IMR-90 (cell line): ENCODE results near the gene XAB2. TPM values are rescaled to one million over a fixed set of nuclear protein-coding genes. Genes with fewer than 3 reads are reported as not detected.

Experiments used
- ATAC-seq: fragments of 200-7000 bp; cut with Tn5 transposase; 2 replicates; pipeline ENCODE4 v1.9.1; 2020; ENCODE audit warnings: low read depth, mild to moderate bottlenecking, moderate library complexity
- BruUV-seq: library from RNA; stranded (reverse); fragments of 400-500 nt; replicated peaks from 2 replicates; lab custom pipeline; 2021; lab: Mats Ljungman, UMichigan
- CTCF ChIA-PET: fragments of 300-600 bp; formaldehyde crosslinking; extraction: SDS; loops from one replicate; lab custom pipeline; 2021; ENCODE audit warnings: antibody characterized with exemption; lab: Yijun Ruan, JAX
- POLR2A ChIA-PET: fragments of 300-600 bp; sonication (Branson Sonifier 250); formaldehyde crosslinking; loops from one replicate; lab custom pipeline; 2022; ENCODE audit warnings: antibody characterized with exemption; ENCODE audit not compliant: unreplicated experiment; lab: Charles Lee
- DNase-seq: peaks from one replicate; pipeline ENCODE4 v3.0.0; 2013
- H2AFZ ChIP-seq: replicated peaks from 2 replicates; pipeline ENCODE3; 2013; ENCODE audit warnings: low read length, mild to moderate bottlenecking; ENCODE audit not compliant: poor library complexity
- H2AK5ac ChIP-seq: 2 replicates; pipeline ENCODE4 v1.6.1; 2013; ENCODE audit warnings: low read depth, low read length, inconsistent platforms
- H2AK9ac ChIP-seq: replicated peaks from 2 replicates; pipeline ENCODE3; 2013; ENCODE audit warnings: mild to moderate bottlenecking, low read depth, low read length, moderate library complexity; ENCODE audit not compliant: poor library complexity
- H2BK120ac ChIP-seq: 2 replicates; pipeline ENCODE4 v1.6.1; 2013; ENCODE audit warnings: low read depth, low read length, inconsistent platforms
- H2BK15ac ChIP-seq: 3 replicates; pipeline ENCODE4 v1.6.1; 2013; ENCODE audit warnings: low read depth, low read length, inconsistent platforms
- H2BK20ac ChIP-seq: 2 replicates; pipeline ENCODE4 v1.6.1; 2013; ENCODE audit warnings: low read depth, mild to moderate bottlenecking, inconsistent platforms, low read length, moderate library complexity
- H2BK5ac ChIP-seq: 2 replicates; pipeline ENCODE4 v1.6.1; 2013; ENCODE audit warnings: mild to moderate bottlenecking, low read depth, low read length, inconsistent platforms; ENCODE audit not compliant: poor library complexity, severe bottlenecking
- H3K14ac ChIP-seq: replicated peaks from 2 replicates; pipeline ENCODE4 v1.6.1; 2013; ENCODE audit warnings: low read depth, low read length, inconsistent platforms
- H3K18ac ChIP-seq: 2 replicates; pipeline ENCODE4 v1.6.1; 2013; ENCODE audit warnings: low read depth, low read length, control low read depth
- H3K23ac ChIP-seq: 2 replicates; pipeline ENCODE4 v1.6.1; 2013; ENCODE audit warnings: low read depth, low read length, inconsistent platforms
- H3K27ac ChIP-seq: 2 replicates; pipeline ENCODE4 v1.5.1; 2013; ENCODE audit warnings: mild to moderate bottlenecking, control low read depth, low read length; ENCODE audit not compliant: insufficient read depth
- H3K27me3 ChIP-seq: 2 replicates; pipeline ENCODE4 v1.6.1; 2013; ENCODE audit warnings: low read length; ENCODE audit not compliant: control insufficient read depth, insufficient read depth
- H3K36me3 ChIP-seq: 2 replicates; pipeline ENCODE4 v1.6.1; 2013; ENCODE audit warnings: low read length, mixed read lengths; ENCODE audit not compliant: control insufficient read depth, insufficient read depth
- H3K4ac ChIP-seq: 2 replicates; pipeline ENCODE4 v1.6.1; 2013; ENCODE audit warnings: low read depth, low read length, inconsistent platforms
- H3K4me1 ChIP-seq: 2 replicates; pipeline ENCODE4 v1.6.1; 2013; ENCODE audit warnings: low read length, mixed read lengths; ENCODE audit not compliant: control insufficient read depth, insufficient read depth
- H3K4me2 ChIP-seq: 2 replicates; pipeline ENCODE4 v1.6.1; 2013; ENCODE audit warnings: low read depth, mild to moderate bottlenecking, control low read depth, low read length, moderate library complexity
- H3K4me3 ChIP-seq: 2 replicates; pipeline ENCODE4 v1.5.1; 2013; ENCODE audit warnings: low read depth, mild to moderate bottlenecking, control low read depth, low read length, moderate library complexity; ENCODE audit not compliant: insufficient read depth
- H3K56ac ChIP-seq: 2 replicates; pipeline ENCODE4 v1.6.1; 2013; ENCODE audit warnings: low read length, inconsistent platforms; ENCODE audit not compliant: insufficient read depth; ENCODE audit errors: extremely low read depth
- H3K79me1 ChIP-seq, 2 experiments: 2 replicates each; pipeline ENCODE4 v1.6.1; 2013; ENCODE audit warnings: low read length in 2 of 2, inconsistent platforms in 1 of 2, low read depth in 1 of 2
- H3K9ac ChIP-seq: 2 replicates; pipeline ENCODE4 v1.6.1; 2013; ENCODE audit warnings: low read depth, low read length, control low read depth
- H3K9me1 ChIP-seq: 2 replicates; pipeline ENCODE4 v1.6.1; 2013; ENCODE audit warnings: low read length, inconsistent platforms; ENCODE audit not compliant: insufficient read depth
- H3K9me3 ChIP-seq: 2 replicates; pipeline ENCODE4 v1.6.1; 2013; ENCODE audit warnings: low read length; ENCODE audit not compliant: control insufficient read depth, insufficient read depth
- H4K20me1 ChIP-seq: 2 replicates; pipeline ENCODE4 v1.6.1; 2013; ENCODE audit warnings: low read length, inconsistent platforms; ENCODE audit not compliant: insufficient read depth
- H4K5ac ChIP-seq: 2 replicates; pipeline ENCODE4 v1.6.1; 2013; ENCODE audit warnings: mild to moderate bottlenecking, low read depth, low read length, control low read depth
- H4K8ac ChIP-seq, 2 experiments: 2 replicates each; pipeline ENCODE4 v1.6.1; 2013; ENCODE audit warnings: low read depth in 2 of 2, low read length in 2 of 2, control low read depth in 1 of 2, inconsistent platforms in 1 of 2
- H4K91ac ChIP-seq: 2 replicates; pipeline ENCODE4 v1.6.1; 2013; ENCODE audit warnings: low read depth, low read length, inconsistent platforms; ENCODE audit not compliant: insufficient read depth
- BHLHE40 ChIP-seq: fragments of 150-350 bp; IDR thresholded peaks from 2 replicates; pipeline ENCODE4 v1.6.1; 2016; ENCODE audit warnings: mild to moderate bottlenecking, low read depth, low read length
- CEBPB ChIP-seq: IDR thresholded peaks from 2 replicates; pipeline ENCODE4 v1.6.1; 2012; ENCODE audit warnings: low read depth, low read length, improper control_type of control experiment
- CHD1 ChIP-seq: IDR thresholded peaks from 2 replicates; pipeline ENCODE4 v1.6.1; 2012; ENCODE audit warnings: low read depth, low read length, improper control_type of control experiment
- CTCF ChIP-seq: conservative IDR thresholded peaks from 2 replicates; pipeline ENCODE4 v1.5.1; 2012; ENCODE audit warnings: mild to moderate bottlenecking, low read depth, low read length, improper control_type of control experiment
- ELK1 ChIP-seq: fragments of 150-350 bp; IDR thresholded peaks from 2 replicates; pipeline ENCODE4 v1.6.1; 2016; ENCODE audit warnings: low read depth, mild to moderate bottlenecking, low read length, moderate library complexity, borderline replicate concordance
- MAZ ChIP-seq: IDR thresholded peaks from 2 replicates; pipeline ENCODE4 v1.6.1; 2012; ENCODE audit warnings: low read depth, mild to moderate bottlenecking, low read length, improper control_type of control experiment, moderate library complexity, borderline replicate concordance
- NFE2L2 ChIP-seq: fragments of 150-350 bp; IDR thresholded peaks from 2 replicates; pipeline ENCODE4 v1.6.1; 2016; ENCODE audit warnings: low read depth, mild to moderate bottlenecking, low read length
- RAD21 ChIP-seq: IDR thresholded peaks from 2 replicates; pipeline ENCODE4 v1.6.1; 2012; ENCODE audit warnings: low read length, improper control_type of control experiment
- RCOR1 ChIP-seq: IDR thresholded peaks from 2 replicates; pipeline ENCODE4 v1.6.1; 2012; ENCODE audit warnings: mild to moderate bottlenecking, low read length, improper control_type of control experiment; ENCODE audit not compliant: insufficient replicate concordance
- RFX5 ChIP-seq: IDR thresholded peaks from 2 replicates; pipeline ENCODE4 v1.8.0; 2012; ENCODE audit warnings: low read depth, mild to moderate bottlenecking, low read length, moderate library complexity
- USF2 ChIP-seq: fragments of 150-350 bp; IDR thresholded peaks from 2 replicates; pipeline ENCODE4 v1.6.1; 2017; ENCODE audit warnings: mild to moderate bottlenecking, antibody characterized with exemption, low read length, low read depth
- WGBS, 2 experiments: methylation state at CpG; one replicate each; pipeline versions ENCODE4 v1.1.5 to v1.1.7; 2013; ENCODE audit warnings: missing lambda C conversion rate in 2 of 2; ENCODE audit not compliant: insufficient read length in 1 of 2; ENCODE audit errors: extremely low coverage in 2 of 2; 5-methylcytosine and 5-hydroxymethylcytosine counted together
- dilution Hi-C: fragments of 300-500 bp; cut with HindIII; formaldehyde crosslinking; loops from one replicate; pipeline ENCODE4 v1.14.3; 2018; ENCODE audit warnings: low sequenced_read_pairs; ENCODE audit not compliant: unreplicated experiment
- in situ Hi-C: fragments of 300-500 bp; cut with MboI; formaldehyde crosslinking; loops from 3 replicates; pipeline ENCODE4 v1.14.3; 2019; ENCODE audit warnings: low sequenced_read_pairs, inconsistent platforms, mixed read lengths
- intact Hi-C: fragments of 100-400 bp; cut with micrococcal nuclease; formaldehyde crosslinking; loops from 2 replicates; pipeline ENCODE4 v1.10.0; 2022
- polyA plus RNA-seq, 3 experiments: library from polyadenylated mRNA; depleted of rRNA; stranded (reverse); fragments of >200 nt; gene quantifications; 2 replicates each; pipeline ENCODE4 v1.2.3, GENCODE V29; 2012; ENCODE audit warnings: low replicate concordance in 1 of 3
- total RNA-seq: library from RNA; depleted of rRNA; stranded (reverse); fragments of >200 nt; gene quantifications from 2 replicates; pipeline ENCODE4 v1.2.3, GENCODE V29; 2012

Gene XAB2
- total and polyA plus RNA-seq, 2 of the 4 experiments (the other 2 are of a cell fraction) = 29.9 to 34.4 TPM

- Histone ChIP-seq H3K27ac (no peak overlapping the region), H3K27me3 (peaks cover 34% of the 10 kb centered on the region), H2AFZ (peak overlapping the region; percentile 76), H2BK15ac (no peak overlapping the region), H3K4me1 (no peaks in the 10 kb centered on the region), H3K36me3 (no peaks in the 10 kb centered on the region), H2AK9ac (no peak overlapping the region), H3K4ac (no peak overlapping the region), H2BK5ac (no peak overlapping the region), H3K56ac (no peak overlapping the region), H3K23ac (no peak overlapping the region), H4K91ac (no peak overlapping the region), H4K5ac (no peak overlapping the region), H3K9me1 (no peaks in the 10 kb centered on the region), H3K9me3 (peaks cover 4% of the 10 kb centered on the region; the same call in 1 of the 2 replicates), H2BK120ac (no peak overlapping the region), H2BK20ac (no peak overlapping the region), H3K9ac (no peak overlapping the region), H3K79me1 (no peaks in the 10 kb centered on the region), H3K18ac (no peak overlapping the region), H4K8ac (no peak overlapping the region), H4K20me1 (no peaks in the 10 kb centered on the region), H2AK5ac (no peak overlapping the region), H3K14ac (no peak overlapping the region), H3K4me3 (no peak overlapping the region), H3K4me2 (no peak overlapping the region)
- DNase-seq (peak; percentile 45), ATAC-seq (peak; percentile 93)
- CTCF ChIA-PET = no interaction called here
- dilution Hi-C loops = no loop called here
- WGBS, 2 experiments = 40% methylated on average over 5 of the region's 21 CpGs; no CpG with 5 or more reads in 1 of the 2 experiments
- no TSS peak for BruUV-seq
- in situ Hi-C loops = no loop called here
- TF ChIP-seq CHD1 (no peak), ELK1 (no peak), MAZ (no peak), BHLHE40 (no peak), RFX5 (no peak), CTCF (no peak), RCOR1 (no peak), CEBPB (no peak), USF2 (no peak), RAD21 (no peak), NFE2L2 (no peak)
- intact Hi-C loops = no loop called here
- POLR2A ChIA-PET = no interaction called here
These were observed 45.0 kb upstream of the XAB2 start for GRCh38 chr19:7674010-7675005.
